Duodenal mucosa (tissue), 2 donors: ENCODE results near the gene PIN1.

Experiments used
- H3K27ac ChIP-seq: one replicate; pipeline ENCODE4 v1.7.0; 2013; ENCODE audit warnings: low read depth, low read length
- H3K27me3 ChIP-seq, 2 donors: one replicate each; pipeline ENCODE4 v1.7.0; 2013; ENCODE audit warnings: low read length in 2 of 2, control low read depth in 1 of 2; ENCODE audit not compliant: insufficient read depth in 2 of 2, control insufficient read depth in 1 of 2
- H3K36me3 ChIP-seq, 2 donors: one replicate each; pipeline ENCODE4 v1.7.0; 2013; ENCODE audit warnings: low read length in 2 of 2, control low read depth in 1 of 2; ENCODE audit not compliant: insufficient read depth in 2 of 2, control insufficient read depth in 1 of 2
- H3K4me1 ChIP-seq, 2 donors: one replicate each; pipeline ENCODE4 v1.7.0; 2013; ENCODE audit warnings: low read length in 2 of 2, control low read depth in 1 of 2; ENCODE audit not compliant: insufficient read depth in 2 of 2, control insufficient read depth in 1 of 2
- H3K4me3 ChIP-seq, 2 donors: one replicate each; pipeline ENCODE4 v1.7.0; 2013; ENCODE audit warnings: low read length in 2 of 2, low read depth in 1 of 2
- H3K9ac ChIP-seq, 2 donors: one replicate each; pipeline ENCODE4 v1.7.0; 2013; ENCODE audit warnings: low read length in 2 of 2, low read depth in 1 of 2
- H3K9me3 ChIP-seq, 2 donors: one replicate each; pipeline ENCODE4 v1.7.0; 2013; ENCODE audit warnings: low read length in 2 of 2, control low read depth in 1 of 2; ENCODE audit not compliant: control insufficient read depth in 1 of 2

PIN1 gene

DNA sequence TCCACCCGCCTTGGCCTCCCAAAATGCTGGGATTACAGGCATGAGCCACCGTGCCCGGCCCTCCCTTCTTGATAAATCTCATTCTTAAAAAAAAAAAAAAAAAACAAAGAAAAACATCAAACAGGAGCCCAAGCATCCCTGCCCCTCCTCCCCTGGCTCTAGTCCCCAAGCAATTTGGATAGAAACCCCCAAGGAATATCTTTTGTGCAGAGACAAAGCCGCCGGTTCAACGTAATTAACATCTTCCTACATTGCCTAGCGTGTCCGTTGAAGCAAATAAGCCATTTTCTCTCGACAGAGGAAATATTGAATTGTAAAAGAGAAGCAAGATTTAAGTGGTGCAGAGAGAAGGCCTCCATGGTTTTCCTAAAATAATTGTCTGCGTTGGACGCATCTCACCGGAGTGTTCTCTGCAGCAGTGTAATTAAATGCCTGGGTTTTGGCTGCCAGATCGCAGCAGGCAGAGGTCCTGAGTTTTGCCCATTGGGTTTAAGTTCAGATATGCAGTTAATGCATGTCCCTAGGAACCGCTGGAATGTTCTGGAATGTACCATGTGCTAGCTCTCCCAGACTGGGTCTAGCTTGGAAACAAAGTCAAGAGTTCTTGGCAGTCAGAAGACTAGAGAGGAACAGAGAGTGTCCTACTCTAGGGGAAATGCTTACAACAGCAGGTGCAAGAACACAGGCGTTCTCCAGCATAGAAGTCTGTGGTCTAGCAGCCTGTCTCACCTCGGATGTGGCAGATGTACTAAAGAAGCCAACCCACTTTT, 30.8 kb downstream of the PIN1 start:
- Histone ChIP-seq H3K4me3 (no peak overlapping the region), H3K36me3 (no peaks in the 10 kb centered on the region), H3K9ac (no peak overlapping the region), H3K9me3 (no peaks in the 10 kb centered on the region), H3K4me1 (no peaks in the 10 kb centered on the region), H3K27ac (no peak overlapping the region), H3K27me3 (no peaks in the 10 kb centered on the region)

DNA sequence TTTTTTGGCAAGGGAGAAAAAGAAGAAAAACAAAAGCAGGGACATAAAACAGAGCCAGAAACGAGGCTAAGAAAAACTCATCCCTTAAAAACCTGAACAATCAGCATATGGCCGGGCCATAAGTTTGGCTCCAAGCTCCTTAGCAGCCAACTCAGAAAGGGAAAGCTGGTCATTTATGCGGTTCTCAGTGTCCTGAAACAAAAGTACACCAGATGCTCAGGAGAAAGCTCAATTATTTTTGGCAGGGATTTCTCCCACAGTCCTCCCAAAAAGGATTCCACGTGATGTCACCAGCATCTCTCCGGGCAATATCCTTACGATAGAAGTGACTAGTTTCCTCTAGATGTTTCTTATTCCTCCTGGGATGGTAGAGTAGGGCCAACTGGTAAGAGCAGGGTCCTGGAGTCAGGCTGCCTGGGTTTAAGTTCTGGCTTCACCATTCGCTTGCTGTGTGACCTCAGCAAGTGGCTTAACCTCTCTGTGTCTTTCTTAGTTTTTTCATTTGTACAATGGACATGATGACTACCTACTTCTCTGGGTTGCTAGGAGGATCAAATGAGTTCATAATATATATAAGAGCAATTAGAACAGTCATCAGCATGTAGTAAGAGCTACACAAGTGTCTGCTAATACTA, 34.0 kb downstream of the PIN1 start:
- no peaks in the 10 kb centered on the region for H3K36me3 ChIP-seq
- H3K9me3 ChIP-seq: no peaks in the 10 kb centered on the region
- H3K27me3 ChIP-seq: no peaks in the 10 kb centered on the region
- no peak overlapping the region for H3K9ac ChIP-seq
- H3K27ac ChIP-seq: no peak overlapping the region
- no peak overlapping the region for H3K4me3 ChIP-seq
- H3K4me1 ChIP-seq: no peaks in the 10 kb centered on the region

- H3K36me3 ChIP-seq: no peaks in the 10 kb centered on the region
- H3K9ac ChIP-seq: no peak overlapping the region
These were observed 36.7 kb downstream of the PIN1 start for GRCh38 chr19:9871626-9872338.

GRCh38 chr19:9872618-9873242, 37.6 kb downstream of the PIN1 start:
- Histone ChIP-seq H3K9ac (no peak overlapping the region), H3K27me3 (no peaks in the 10 kb centered on the region), H3K36me3 (no peaks in the 10 kb centered on the region), H3K4me3 (no peak overlapping the region), H3K27ac (no peak overlapping the region), H3K4me1 (no peaks in the 10 kb centered on the region), H3K9me3 (no peaks in the 10 kb centered on the region)

More at GRCh38 chr19:9871626-9872338, 36.7 kb downstream of the PIN1 start:
- Histone ChIP-seq H3K27ac (no peak overlapping the region), H3K9me3 (no peaks in the 10 kb centered on the region), H3K27me3 (no peaks in the 10 kb centered on the region), H3K4me1 (no peaks in the 10 kb centered on the region), H3K4me3 (no peak overlapping the region)

DNA sequence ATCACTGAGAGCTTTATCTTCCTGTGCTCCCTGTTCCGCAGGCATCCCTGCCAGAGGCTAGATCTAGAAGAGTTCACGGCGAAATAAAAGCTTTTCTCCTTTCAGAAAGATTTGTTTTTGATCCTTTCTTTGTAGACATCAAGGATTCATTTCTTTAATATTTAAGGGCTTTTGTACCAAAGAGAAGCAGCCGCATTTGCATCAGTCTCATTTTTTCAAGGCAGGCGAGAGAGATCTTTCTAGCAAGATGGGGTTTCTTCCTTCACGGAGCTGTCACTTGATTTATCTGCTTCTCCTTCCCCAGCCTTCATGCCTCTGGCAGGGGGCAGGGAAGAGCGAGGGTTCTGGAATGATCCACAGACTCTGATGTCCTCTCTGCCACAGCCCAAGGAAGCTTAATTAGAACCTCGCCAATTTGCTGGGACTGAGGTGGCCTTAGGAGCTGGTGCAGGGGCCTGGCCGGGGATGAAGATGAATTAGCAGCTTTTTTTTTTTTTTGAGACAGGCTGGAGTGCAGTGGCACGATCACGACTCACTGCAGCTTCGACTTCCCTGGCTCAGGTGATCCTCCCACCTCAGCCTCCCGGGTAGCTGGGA, 40.0 kb downstream of the PIN1 start:
- Histone ChIP-seq H3K4me3 (no peak overlapping the region), H3K27me3 (no peaks in the 10 kb centered on the region), H3K9me3 (no peaks in the 10 kb centered on the region), H3K4me1 (no peaks in the 10 kb centered on the region), H3K27ac (no peak overlapping the region), H3K36me3 (no peaks in the 10 kb centered on the region), H3K9ac (no peak overlapping the region)

DNA sequence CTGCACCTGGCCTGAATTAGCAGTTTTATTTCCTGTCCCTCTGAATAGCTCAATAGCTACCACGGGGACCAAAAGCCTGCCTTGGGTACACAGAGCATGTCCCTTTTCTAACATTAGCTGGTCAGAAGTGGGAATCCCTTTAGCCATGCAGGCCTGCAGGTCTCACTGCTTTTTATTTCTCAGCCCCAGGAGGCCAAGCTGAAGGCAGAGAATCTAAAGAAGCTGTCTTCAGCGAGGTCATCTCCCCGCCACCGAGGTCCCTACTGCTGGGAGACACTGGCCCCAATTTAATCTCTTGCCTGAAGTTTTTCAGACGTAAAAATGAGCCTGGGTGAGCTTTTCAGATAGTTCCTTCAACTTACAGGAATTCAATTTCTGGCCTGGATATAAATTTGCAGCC, 40.7 kb downstream of the PIN1 start:
- H3K9me3 ChIP-seq: no peaks in the 10 kb centered on the region
- H3K27me3 ChIP-seq: no peaks in the 10 kb centered on the region
- H3K27ac ChIP-seq: no peak overlapping the region
- H3K9ac ChIP-seq: no peak overlapping the region
- no peak overlapping the region for H3K4me3 ChIP-seq
- H3K36me3 ChIP-seq: no peaks in the 10 kb centered on the region
- H3K4me1 ChIP-seq: no peaks in the 10 kb centered on the region

- no peaks in the 10 kb centered on the region for H3K4me1 ChIP-seq
- H3K27me3 ChIP-seq: no peaks in the 10 kb centered on the region
- H3K4me3 ChIP-seq: no peak overlapping the region
- H3K9me3 ChIP-seq: no peaks in the 10 kb centered on the region
- no peaks in the 10 kb centered on the region for H3K36me3 ChIP-seq
- H3K27ac ChIP-seq: no peak overlapping the region
- H3K9ac ChIP-seq: no peak overlapping the region
These were observed 42.8 kb downstream of the PIN1 start for GRCh38 chr19:9877780-9878510.

DNA sequence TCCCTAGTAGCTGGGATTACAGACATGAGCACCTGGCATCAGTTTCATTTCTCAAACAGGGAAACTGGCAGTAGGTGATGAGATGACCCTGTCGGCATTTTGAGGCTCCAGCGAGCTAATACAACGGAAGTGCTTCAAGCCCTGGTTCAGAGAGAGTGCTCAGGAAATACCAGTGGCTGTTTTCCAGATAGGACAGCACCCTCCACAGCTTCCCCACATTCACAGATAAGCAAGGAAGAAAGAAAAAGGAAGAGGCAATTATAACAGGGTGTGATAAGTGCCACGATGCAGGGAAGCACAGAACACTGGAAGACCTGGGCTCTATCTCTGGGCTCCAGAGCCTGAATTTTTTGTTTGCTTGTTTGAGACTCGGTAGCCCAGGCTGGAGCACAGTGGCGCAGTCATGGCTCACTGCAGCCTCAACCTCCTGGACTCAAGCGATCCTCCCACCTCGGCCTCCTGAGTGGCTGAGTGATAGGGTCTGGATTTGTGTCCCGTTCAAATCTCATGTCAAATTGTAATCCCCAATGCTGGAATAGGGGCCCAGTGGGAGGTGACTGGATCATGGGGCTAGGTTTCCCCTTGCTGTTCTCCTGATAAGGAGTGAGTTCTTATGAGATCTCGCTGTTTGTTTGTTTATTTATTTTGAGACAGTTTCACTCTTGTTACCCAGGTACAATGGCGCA, 43.5 kb downstream of the PIN1 start:
- no peaks in the 10 kb centered on the region for H3K27me3 ChIP-seq
- no peaks in the 10 kb centered on the region for H3K4me1 ChIP-seq
- H3K27ac ChIP-seq: no peak overlapping the region
- no peaks in the 10 kb centered on the region for H3K36me3 ChIP-seq
- no peak overlapping the region for H3K4me3 ChIP-seq
- no peak overlapping the region for H3K9ac ChIP-seq
- H3K9me3 ChIP-seq: no peaks in the 10 kb centered on the region

DNA sequence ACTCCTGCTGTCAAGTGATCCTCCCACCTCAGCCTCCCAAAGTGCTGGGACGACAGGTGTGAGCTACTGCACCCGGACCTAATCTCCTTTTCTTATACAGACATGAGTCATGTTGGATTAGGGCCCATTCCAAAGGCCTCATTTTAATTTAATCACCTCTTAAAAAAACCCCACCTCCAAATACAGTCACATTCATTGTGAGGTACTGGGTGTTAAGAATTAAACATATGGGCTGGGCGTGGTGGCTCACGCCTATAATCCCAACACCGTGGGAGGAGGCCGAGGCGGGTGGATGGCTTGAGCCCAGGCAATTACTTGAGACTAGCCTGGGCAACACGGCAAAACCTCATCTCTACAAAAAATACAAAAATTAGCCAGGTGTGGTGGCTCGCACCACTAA, 46.6 kb downstream of the PIN1 start:
- Histone ChIP-seq H3K4me1 (no peaks in the 10 kb centered on the region), H3K36me3 (no peaks in the 10 kb centered on the region), H3K9me3 (no peaks in the 10 kb centered on the region), H3K9ac (no peak overlapping the region), H3K27me3 (peaks cover 0 to 3% of the 10 kb centered on the region in 2 donors), H3K4me3 (no peak overlapping the region), H3K27ac (no peak overlapping the region)
